D721Med (cell line): ENCODE measurements around the gene EXOC4.

Experiments used
- DNase-seq: peaks from one replicate; pipeline ENCODE4 v3.0.0; 2011; ENCODE audit warnings: low spot score; ENCODE audit not compliant: insufficient read length
- FAIRE-seq: peaks from 2 replicates; lab custom pipeline; 2011; peaks lifted over from hg19 to GRCh38; lab: Jason Lieb, UNC
- TF ChIP-seq, protein P1 (sequence below): IDR thresholded peaks from 2 replicates; pipeline ENCODE4 v1.5.1; 2012; ENCODE audit warnings: mild to moderate bottlenecking, control low read depth; ENCODE audit not compliant: insufficient read depth; ENCODE audit errors: missing control alignments

The EXOC4 gene

GRCh38 chr7:133674079-133674763 lies 421.3 kb downstream of the EXOC4 start:
- TF ChIP-seq, protein P1, sequence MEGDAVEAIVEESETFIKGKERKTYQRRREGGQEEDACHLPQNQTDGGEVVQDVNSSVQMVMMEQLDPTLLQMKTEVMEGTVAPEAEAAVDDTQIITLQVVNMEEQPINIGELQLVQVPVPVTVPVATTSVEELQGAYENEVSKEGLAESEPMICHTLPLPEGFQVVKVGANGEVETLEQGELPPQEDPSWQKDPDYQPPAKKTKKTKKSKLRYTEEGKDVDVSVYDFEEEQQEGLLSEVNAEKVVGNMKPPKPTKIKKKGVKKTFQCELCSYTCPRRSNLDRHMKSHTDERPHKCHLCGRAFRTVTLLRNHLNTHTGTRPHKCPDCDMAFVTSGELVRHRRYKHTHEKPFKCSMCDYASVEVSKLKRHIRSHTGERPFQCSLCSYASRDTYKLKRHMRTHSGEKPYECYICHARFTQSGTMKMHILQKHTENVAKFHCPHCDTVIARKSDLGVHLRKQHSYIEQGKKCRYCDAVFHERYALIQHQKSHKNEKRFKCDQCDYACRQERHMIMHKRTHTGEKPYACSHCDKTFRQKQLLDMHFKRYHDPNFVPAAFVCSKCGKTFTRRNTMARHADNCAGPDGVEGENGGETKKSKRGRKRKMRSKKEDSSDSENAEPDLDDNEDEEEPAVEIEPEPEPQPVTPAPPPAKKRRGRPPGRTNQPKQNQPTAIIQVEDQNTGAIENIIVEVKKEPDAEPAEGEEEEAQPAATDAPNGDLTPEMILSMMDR = no peak
- FAIRE-seq (no peak), DNase-seq (no peak)

- DNase-seq = no peak
- FAIRE-seq = no peak
- TF ChIP-seq, protein P1 = no peak
Measured at GRCh38 chr7:133675510-133676218, 422.8 kb downstream of the EXOC4 start.

GRCh38 chr7:133676805-133677370 lies 424.0 kb downstream of the EXOC4 start:
- DNase-seq = no peak
- TF ChIP-seq, protein P1 = no peak
- FAIRE-seq = peak; percentile 74

GRCh38 chr7:133678137-133678814 lies 425.4 kb downstream of the EXOC4 start:
- FAIRE-seq (peak; percentile 77), DNase-seq (no peak)
- TF ChIP-seq, protein P1 = no peak

- DNase-seq (no peak), FAIRE-seq (no peak)
- TF ChIP-seq, protein P1 = no peak
Measured at GRCh38 chr7:133679977-133680376, 427.1 kb downstream of the EXOC4 start.

DNA sequence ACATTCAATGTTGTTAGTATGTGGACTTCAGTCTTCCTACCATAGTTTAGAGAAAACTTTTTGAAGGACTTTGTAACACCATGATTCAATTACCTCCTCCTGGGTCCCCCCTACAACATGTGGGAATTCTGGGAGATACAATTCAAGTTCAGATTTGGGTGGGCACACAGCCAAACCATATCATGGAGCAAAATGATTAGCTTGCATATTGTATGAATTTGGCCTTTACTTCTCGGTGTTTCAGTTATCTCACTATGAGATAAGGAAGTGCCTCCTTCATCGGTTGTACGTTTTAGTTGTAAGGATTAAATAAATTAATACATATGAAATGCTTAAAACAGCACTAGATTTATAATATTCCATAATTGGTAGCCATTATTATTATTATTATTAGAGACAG lies 428.7 kb downstream of the EXOC4 start:
- TF ChIP-seq, protein P1 = no peak
- DNase-seq (no peak), FAIRE-seq (no peak)
